ENCODE results near the gene PPP1R12B. TPM values are rescaled to one million over a fixed set of nuclear protein-coding genes. Genes with fewer than 3 reads are reported as not detected.
"Not testable (repeated sequence)": the region's sequence is repeated elsewhere in the genome, so short reads cannot be mapped to it uniquely, and the experiment has no call there.

PPP1R12B gene
- total RNA-seq, 1 donor: 20.6 TPM

- Histone ChIP-seq H3K9me3 (ENCODE audit: low read depth, low read length) (no peaks in the 10 kb centered on the region), H3K4me2 (ENCODE audit: insufficient read depth, low read length) (no peak overlapping the region), H3K79me2 (ENCODE audit: insufficient read depth, low read length) (no peaks in the 10 kb centered on the region), H4K20me1 (ENCODE audit: insufficient read depth, low read length) (no peaks in the 10 kb centered on the region), H3K4me3 (ENCODE audit: insufficient read depth, low read length) (no peak overlapping the region), H3K4me1 (ENCODE audit: insufficient read depth, low read length) (peaks cover 40% of the 10 kb centered on the region), H3K27ac (ENCODE audit: low read depth, low read length) (no peak overlapping the region), H2AFZ (ENCODE audit: low read length) (no peak overlapping the region), H3K36me3 (ENCODE audit: insufficient read depth, low read length) (no peaks in the 10 kb centered on the region), H3K27me3 (ENCODE audit: insufficient read depth, low read length) (no peaks in the 10 kb centered on the region)
- no peak for TF ChIP-seq CTCF (IDR thresholded peaks at IDR 0.05; ENCODE audit: extremely low read depth, low read depth, low read length)
- no peak for DNase-seq (ENCODE audit: insufficient read length, low spot score, missing footprints)
Observed at GRCh38 chr1:202619505-202619904, 271.0 kb downstream of the PPP1R12B start.

GRCh38 chr1:202620036-202620435, 271.5 kb downstream of the PPP1R12B start:
- not testable (repeated sequence) for H3K4me2 ChIP-seq (ENCODE audit: insufficient read depth, low read length); H2AFZ ChIP-seq (ENCODE audit: low read length); H3K27me3 ChIP-seq (ENCODE audit: insufficient read depth, low read length); H3K4me3 ChIP-seq (ENCODE audit: insufficient read depth, low read length); H4K20me1 ChIP-seq (ENCODE audit: insufficient read depth, low read length); DNase-seq (ENCODE audit: insufficient read length, low spot score, missing footprints); H3K9me3 ChIP-seq (ENCODE audit: low read depth, low read length); H3K36me3 ChIP-seq (ENCODE audit: insufficient read depth, low read length); H3K27ac ChIP-seq (ENCODE audit: low read depth, low read length); H3K79me2 ChIP-seq (ENCODE audit: insufficient read depth, low read length)
- peaks cover 35% of the 10 kb centered on the region for H3K4me1 ChIP-seq (ENCODE audit: insufficient read depth, low read length)

GRCh38 chr1:202621446-202621845, 272.9 kb downstream of the PPP1R12B start:
- Histone ChIP-seq H4K20me1 (ENCODE audit: insufficient read depth, low read length) (no peaks in the 10 kb centered on the region), H3K4me3 (ENCODE audit: insufficient read depth, low read length) (no peak overlapping the region), H3K9me3 (ENCODE audit: low read depth, low read length) (no peaks in the 10 kb centered on the region), H3K27ac (ENCODE audit: low read depth, low read length) (no peak overlapping the region), H3K79me2 (ENCODE audit: insufficient read depth, low read length) (no peaks in the 10 kb centered on the region), H3K36me3 (ENCODE audit: insufficient read depth, low read length) (no peaks in the 10 kb centered on the region), H2AFZ (ENCODE audit: low read length) (no peak overlapping the region), H3K4me2 (ENCODE audit: insufficient read depth, low read length) (no peak overlapping the region), H3K4me1 (ENCODE audit: insufficient read depth, low read length) (peaks cover 24% of the 10 kb centered on the region), H3K27me3 (ENCODE audit: insufficient read depth, low read length) (no peaks in the 10 kb centered on the region)
- no peak for TF ChIP-seq CTCF (IDR thresholded peaks at IDR 0.05; ENCODE audit: extremely low read depth, low read depth, low read length)
- no peak for DNase-seq (ENCODE audit: insufficient read length, low spot score, missing footprints)

- no peaks in the 10 kb centered on the region for H3K27me3 ChIP-seq (ENCODE audit: insufficient read depth, low read length)
- H3K4me1 ChIP-seq (ENCODE audit: insufficient read depth, low read length): peaks cover 24% of the 10 kb centered on the region
- no peak for TF ChIP-seq CTCF (IDR thresholded peaks at IDR 0.05; ENCODE audit: extremely low read depth, low read depth, low read length)
- no peak overlapping the region for H2AFZ ChIP-seq (ENCODE audit: low read length)
- DNase-seq (ENCODE audit: insufficient read length, low spot score, missing footprints): no peak
- H3K4me3 ChIP-seq (ENCODE audit: insufficient read depth, low read length): no peak overlapping the region
- no peak overlapping the region for H3K4me2 ChIP-seq (ENCODE audit: insufficient read depth, low read length)
- H3K36me3 ChIP-seq (ENCODE audit: insufficient read depth, low read length): no peaks in the 10 kb centered on the region
- H3K27ac ChIP-seq (ENCODE audit: low read depth, low read length): no peak overlapping the region
- no peaks in the 10 kb centered on the region for H3K79me2 ChIP-seq (ENCODE audit: insufficient read depth, low read length)
- no peaks in the 10 kb centered on the region for H4K20me1 ChIP-seq (ENCODE audit: insufficient read depth, low read length)
- H3K9me3 ChIP-seq (ENCODE audit: low read depth, low read length): no peaks in the 10 kb centered on the region
Observed at GRCh38 chr1:202622388-202622787, 273.9 kb downstream of the PPP1R12B start.

Data from osteoblast (primary cell).